Coronary artery (tissue), 2 donors: ENCODE measurements around the gene LASP1NB.
"Not testable (repeated sequence)": the region's sequence is repeated elsewhere in the genome, so short reads cannot be mapped to it uniquely, and the experiment has no call there.

Experiments
- DNase-seq: peaks from one replicate; pipeline ENCODE4 v3.0.0-alpha.2; 2017; ENCODE audit warnings: low spot score
- H3K27ac ChIP-seq, 2 donors: fragments of 200-600 bp; sonication (generic); one replicate each; pipeline ENCODE4 v1.5.1; 2016 to 2019
- H3K4me3 ChIP-seq: fragments of 200-600 bp; sonication (generic); 2 replicates; pipeline ENCODE4 v1.5.1; 2016; ENCODE audit warnings: mild to moderate bottlenecking, moderate library complexity
- TF ChIP-seq, protein P1 (sequence below): fragments of 200-600 bp; sonication (generic); IDR thresholded peaks from one replicate; pipeline ENCODE4 v1.5.1; 2019; ENCODE audit warnings: antibody characterized with exemption

LASP1NB gene

DNA sequence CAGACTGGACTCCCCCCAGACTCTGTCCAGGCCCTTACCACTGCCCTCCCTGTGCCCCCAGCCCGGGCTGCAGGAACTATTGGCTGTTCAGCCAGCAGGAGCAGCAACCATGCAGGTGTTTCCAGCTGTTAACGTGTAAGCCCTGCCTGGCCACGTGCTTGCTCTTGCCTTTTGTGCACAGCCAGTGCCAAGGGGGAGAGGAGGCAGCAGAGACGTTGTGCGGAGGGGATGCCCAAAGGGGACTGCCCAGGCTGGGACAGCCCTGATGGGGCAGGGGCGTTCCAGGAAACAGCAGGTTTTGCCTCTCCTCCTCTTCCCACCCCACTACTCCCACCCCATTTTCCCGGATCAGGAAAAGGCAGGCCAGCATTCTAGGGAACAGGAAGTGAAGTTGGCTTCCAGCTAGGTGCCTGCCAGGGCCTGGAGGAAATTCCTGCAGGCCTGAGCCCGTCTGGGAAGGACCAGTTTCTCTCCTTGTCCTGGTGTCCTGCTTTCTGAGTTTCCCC lies 16.7 kb upstream of the LASP1NB start:
- H3K4me3 ChIP-seq: peak overlapping the region; percentile 25
- TF ChIP-seq, protein P1, sequence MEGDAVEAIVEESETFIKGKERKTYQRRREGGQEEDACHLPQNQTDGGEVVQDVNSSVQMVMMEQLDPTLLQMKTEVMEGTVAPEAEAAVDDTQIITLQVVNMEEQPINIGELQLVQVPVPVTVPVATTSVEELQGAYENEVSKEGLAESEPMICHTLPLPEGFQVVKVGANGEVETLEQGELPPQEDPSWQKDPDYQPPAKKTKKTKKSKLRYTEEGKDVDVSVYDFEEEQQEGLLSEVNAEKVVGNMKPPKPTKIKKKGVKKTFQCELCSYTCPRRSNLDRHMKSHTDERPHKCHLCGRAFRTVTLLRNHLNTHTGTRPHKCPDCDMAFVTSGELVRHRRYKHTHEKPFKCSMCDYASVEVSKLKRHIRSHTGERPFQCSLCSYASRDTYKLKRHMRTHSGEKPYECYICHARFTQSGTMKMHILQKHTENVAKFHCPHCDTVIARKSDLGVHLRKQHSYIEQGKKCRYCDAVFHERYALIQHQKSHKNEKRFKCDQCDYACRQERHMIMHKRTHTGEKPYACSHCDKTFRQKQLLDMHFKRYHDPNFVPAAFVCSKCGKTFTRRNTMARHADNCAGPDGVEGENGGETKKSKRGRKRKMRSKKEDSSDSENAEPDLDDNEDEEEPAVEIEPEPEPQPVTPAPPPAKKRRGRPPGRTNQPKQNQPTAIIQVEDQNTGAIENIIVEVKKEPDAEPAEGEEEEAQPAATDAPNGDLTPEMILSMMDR: no peak
- DNase-seq: peak; percentile 68
- peak overlapping the region in 1 of 2 donors; percentile 75 for H3K27ac ChIP-seq

DNA sequence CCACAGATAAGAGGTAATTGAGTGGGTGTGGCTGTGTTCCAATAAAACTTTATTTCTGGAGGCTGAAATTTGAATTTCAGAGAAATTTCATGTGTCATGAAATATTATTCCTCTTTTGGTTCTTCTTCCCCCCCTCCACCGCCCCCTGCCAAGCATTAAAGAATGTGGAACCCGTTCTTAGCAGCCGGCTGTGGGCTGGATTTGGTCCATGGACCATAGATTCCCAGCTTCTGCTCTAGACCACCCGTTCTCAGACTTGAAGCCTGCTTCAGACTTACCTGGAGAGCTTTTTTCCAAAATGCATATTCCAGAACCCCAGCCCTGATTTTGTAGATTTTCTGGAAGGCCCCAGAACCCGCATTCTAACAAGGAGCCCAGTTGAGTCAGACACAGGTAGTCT lies 15.1 kb upstream of the LASP1NB start:
- TF ChIP-seq, protein P1: no peak
- Histone ChIP-seq H3K4me3 (no peak overlapping the region), H3K27ac (peak overlapping the region in 1 of 2 donors; percentile 45)
- DNase-seq: peak; percentile 31

GRCh38 chr17:38911081-38911730 lies 14.2 kb upstream of the LASP1NB start:
- H3K27ac ChIP-seq: peak overlapping the region; percentile 49 to 87
- peak; percentile 64 for DNase-seq
- H3K4me3 ChIP-seq: no peak overlapping the region
- TF ChIP-seq, protein P1: no peak

GRCh38 chr17:38911731-38912081 lies 13.7 kb upstream of the LASP1NB start:
- Histone ChIP-seq H3K27ac (peak overlapping the region; percentile 49 to 87), H3K4me3 (peak overlapping the region; percentile 50)
- DNase-seq: not testable (repeated sequence)

DNA sequence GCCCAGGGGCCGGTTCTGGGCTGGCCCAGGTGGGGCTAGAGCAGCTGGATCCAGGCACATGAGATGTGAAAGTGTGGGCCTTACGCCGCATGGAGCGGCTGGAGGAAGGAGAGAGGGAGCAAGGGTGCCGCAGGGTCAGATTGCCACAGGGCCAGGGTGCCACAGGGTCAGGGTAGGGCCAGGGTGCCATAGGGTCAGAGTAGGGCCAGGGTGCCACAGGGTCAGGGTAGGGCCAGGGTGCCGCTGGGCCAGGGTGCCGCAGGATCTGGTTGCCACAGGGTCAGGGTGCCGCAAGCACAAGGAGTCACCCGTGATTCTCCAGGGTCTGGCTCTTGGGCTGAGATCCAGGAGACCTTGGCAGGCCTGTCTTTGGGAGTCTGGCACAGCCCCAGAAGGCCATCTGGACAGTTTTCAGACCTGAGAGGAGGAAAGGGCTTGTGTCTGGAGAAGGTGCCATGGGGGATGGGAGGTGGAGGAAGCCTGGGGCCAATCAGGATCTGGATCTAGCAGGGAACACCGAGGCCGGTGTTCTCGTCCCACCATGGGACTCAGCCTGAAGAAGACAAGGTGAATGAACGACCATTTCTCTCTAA lies 13.1 kb upstream of the LASP1NB start:
- peak overlapping the region; percentile 49 to 87 for H3K27ac ChIP-seq
- TF ChIP-seq, protein P1: no peak
- H3K4me3 ChIP-seq: peak overlapping the region; percentile 50
- peak; percentile 84 for DNase-seq

- Histone ChIP-seq H3K27ac (peak overlapping the region in 1 of 2 donors; percentile 72), H3K4me3 (no peak overlapping the region)
- TF ChIP-seq, protein P1: no peak
- DNase-seq: peak; percentile 57
Measured at GRCh38 chr17:38914741-38915638, 10.4 kb upstream of the LASP1NB start.

- TF ChIP-seq, protein P1: no peak
- H3K4me3 ChIP-seq: no peak overlapping the region
- no peak for DNase-seq
- H3K27ac ChIP-seq: peak overlapping the region in 1 of 2 donors; percentile 72
Measured at GRCh38 chr17:38915639-38915995, 9.8 kb upstream of the LASP1NB start.
